ENCODE data around the gene SYCP2L. TPM values are rescaled to one million over a fixed set of nuclear protein-coding genes. Genes with fewer than 3 reads are reported as not detected.

Gene SYCP2L
- total RNA-seq, 1 experiment from 2014 or later = 2.9 TPM

GRCh38 chr6:11008821-11009220, 122.0 kb downstream of the SYCP2L start:
- Histone ChIP-seq H3K27me3 (no peaks in the 10 kb centered on the region), H3K36me3 (peaks cover 17% of the 10 kb centered on the region)
- peak; percentile 33 for DNase-seq

GRCh38 chr6:11009353-11009752, 122.5 kb downstream of the SYCP2L start:
- peak; percentile 52 for DNase-seq
- no peaks in the 10 kb centered on the region for H3K27me3 ChIP-seq
- no peak overlapping the region for H3K4me3 ChIP-seq

More at GRCh38 chr6:11008821-11009220, 122.0 kb downstream of the SYCP2L start:
- Histone ChIP-seq H3K9me3 (no peaks in the 10 kb centered on the region), H3K4me3 (no peak overlapping the region)

GRCh38 chr6:11011787-11012234, 125.0 kb downstream of the SYCP2L start:
- Histone ChIP-seq H3K27me3 (no peaks in the 10 kb centered on the region), H3K36me3 (peaks cover 7% of the 10 kb centered on the region; the same call in 1 of the 2 replicates), H3K4me3 (no peak overlapping the region), H3K9me3 (no peaks in the 10 kb centered on the region)
- peak; percentile 96 for DNase-seq

More at GRCh38 chr6:11009353-11009752, 122.5 kb downstream of the SYCP2L start:
- no peaks in the 10 kb centered on the region for H3K9me3 ChIP-seq
- peaks cover 17% of the 10 kb centered on the region for H3K36me3 ChIP-seq

- Histone ChIP-seq H3K4me3 (no peak overlapping the region), H3K36me3 (peaks cover 7% of the 10 kb centered on the region; the same call in 1 of the 2 replicates), H3K27me3 (no peaks in the 10 kb centered on the region), H3K9me3 (no peaks in the 10 kb centered on the region)
- peak; percentile 49 for DNase-seq
Observed at GRCh38 chr6:11012295-11012754, 125.5 kb downstream of the SYCP2L start.

GRCh38 chr6:11012976-11013720, 126.3 kb downstream of the SYCP2L start:
- DNase-seq = no peak
- H3K9me3 ChIP-seq = no peaks in the 10 kb centered on the region
- H3K27me3 ChIP-seq = no peaks in the 10 kb centered on the region
- H3K36me3 ChIP-seq = peaks cover 7% of the 10 kb centered on the region; the same call in 1 of the 2 replicates
- H3K4me3 ChIP-seq = no peak overlapping the region

- Histone ChIP-seq H3K27me3 (no peaks in the 10 kb centered on the region), H3K9me3 (no peaks in the 10 kb centered on the region), H3K4me3 (no peak overlapping the region), H3K36me3 (peaks cover 7% of the 10 kb centered on the region; the same call in 1 of the 2 replicates)
- no peak for DNase-seq
Observed at GRCh38 chr6:11013721-11014070, 126.8 kb downstream of the SYCP2L start.

- H3K36me3 ChIP-seq = peaks cover 6% of the 10 kb centered on the region; the same call in 1 of the 2 replicates
- no peaks in the 10 kb centered on the region for H3K27me3 ChIP-seq
- H3K9me3 ChIP-seq = no peaks in the 10 kb centered on the region
- no peak overlapping the region for H3K4me3 ChIP-seq
- DNase-seq = no peak
Observed at GRCh38 chr6:11015102-11015501, 128.2 kb downstream of the SYCP2L start.

- no peaks in the 10 kb centered on the region for H3K9me3 ChIP-seq
- no peak overlapping the region for H3K4me3 ChIP-seq
- H3K36me3 ChIP-seq = no peaks in the 10 kb centered on the region
- H3K27me3 ChIP-seq = no peaks in the 10 kb centered on the region
- no peak for DNase-seq
Observed at GRCh38 chr6:11016452-11016851, 129.6 kb downstream of the SYCP2L start.

GRCh38 chr6:11017090-11017489, 130.2 kb downstream of the SYCP2L start:
- H3K36me3 ChIP-seq = no peaks in the 10 kb centered on the region
- H3K27me3 ChIP-seq = no peaks in the 10 kb centered on the region
- H3K9me3 ChIP-seq = no peaks in the 10 kb centered on the region
- no peak overlapping the region for H3K4me3 ChIP-seq
- DNase-seq = no peak

GRCh38 chr6:11018225-11018624, 131.4 kb downstream of the SYCP2L start:
- Histone ChIP-seq H3K36me3 (no peaks in the 10 kb centered on the region), H3K9me3 (no peaks in the 10 kb centered on the region)
- DNase-seq = no peak

GRCh38 chr6:11021003-11021402, 134.2 kb downstream of the SYCP2L start:
- Histone ChIP-seq H3K4me3 (no peak overlapping the region), H3K27me3 (no peaks in the 10 kb centered on the region), H3K36me3 (no peaks in the 10 kb centered on the region), H3K9me3 (no peaks in the 10 kb centered on the region)
- DNase-seq = no peak

More at GRCh38 chr6:11018225-11018624, 131.4 kb downstream of the SYCP2L start:
- no peaks in the 10 kb centered on the region for H3K27me3 ChIP-seq
- no peak overlapping the region for H3K4me3 ChIP-seq

- DNase-seq = no peak
- Histone ChIP-seq H3K4me3 (no peak overlapping the region), H3K36me3 (no peaks in the 10 kb centered on the region), H3K27me3 (no peaks in the 10 kb centered on the region), H3K9me3 (no peaks in the 10 kb centered on the region)
Observed at GRCh38 chr6:11021714-11022113, 134.9 kb downstream of the SYCP2L start.

- no peak overlapping the region for H3K4me3 ChIP-seq
- peaks cover 2% of the 10 kb centered on the region for H3K36me3 ChIP-seq
- no peaks in the 10 kb centered on the region for H3K9me3 ChIP-seq
- DNase-seq = no peak
- no peaks in the 10 kb centered on the region for H3K27me3 ChIP-seq
Observed at GRCh38 chr6:11023032-11023431, 136.2 kb downstream of the SYCP2L start.

Other genes with a start within 250 kb of the SYCP2L start
- not detected in 2 replicates for gene C6orf52, start 192.4 kb upstream of the SYCP2L start, total RNA-seq (2014; rRNA removed; shearing (Covaris generic); ENCODE audit: low replicate concordance)
- 142 and 161 TPM in 2 replicates for gene PAK1IP1, start 192.1 kb upstream of the SYCP2L start, total RNA-seq (2014; rRNA removed; shearing (Covaris generic); ENCODE audit: low replicate concordance)
- 273 and 374 TPM in 2 replicates for gene TMEM14C, start 164.0 kb upstream of the SYCP2L start, total RNA-seq (2014; rRNA removed; shearing (Covaris generic); ENCODE audit: low replicate concordance)
- gene TMEM14B, start 139.2 kb upstream of the SYCP2L start, total RNA-seq (2014; rRNA removed; shearing (Covaris generic); ENCODE audit: low replicate concordance) = 404 and 423 TPM in 2 replicates
- gene MAK, start 48.5 kb upstream of the SYCP2L start, total RNA-seq (2014; rRNA removed; shearing (Covaris generic); ENCODE audit: low replicate concordance) = 0.13 TPM in 1 of 2 replicates, not detected in the other
- not detected in 2 replicates for gene GCM2, start 5.0 kb upstream of the SYCP2L start, total RNA-seq (2014; rRNA removed; shearing (Covaris generic); ENCODE audit: low replicate concordance)
- gene ELOVL2, start 157.3 kb downstream of the SYCP2L start, total RNA-seq (2014; rRNA removed; shearing (Covaris generic); ENCODE audit: low replicate concordance) = 41.8 and 56.3 TPM in 2 replicates
- gene SMIM13, start 206.8 kb downstream of the SYCP2L start, total RNA-seq (2014; rRNA removed; shearing (Covaris generic); ENCODE audit: low replicate concordance) = 18.6 and 27.3 TPM in 2 replicates
- not detected in 2 replicates for gene ERVFRD-1, start 224.7 kb downstream of the SYCP2L start, total RNA-seq (2014; rRNA removed; shearing (Covaris generic); ENCODE audit: low replicate concordance)